Measurements from ENCODE around the gene APOL1. TPM values are rescaled to one million over a fixed set of nuclear protein-coding genes. Genes with fewer than 3 reads are reported as not detected.

Gene APOL1
- total and polyA plus RNA-seq, 3 donors from 2014 or later = 5.0 to 24.4 (median 9.4) TPM

GRCh38 chr22:36224245-36224644, 28.7 kb upstream of the APOL1 start:
- TF ChIP-seq CTCF (IDR thresholded peaks at IDR 0.05) (no peak), POLR2A (IDR thresholded peaks at IDR 0.05) (no peak)
- H3K36me3 ChIP-seq (ENCODE audit: low read depth, missing control alignments) = no peaks in the 10 kb centered on the region
- intact Hi-C loops (cut with DNase I; ENCODE audit: low total_unique reads) = no loop called here
- H3K27ac ChIP-seq = no peak overlapping the region
- no peaks in the 10 kb centered on the region for H3K9me3 ChIP-seq
- no peaks in the 10 kb centered on the region for H3K4me1 ChIP-seq
- H3K27me3 ChIP-seq = no peaks in the 10 kb centered on the region
- WGBS, 2 donors = 92 to 93% methylated on average over 4 of the region's 4 CpGs
- DNase-seq = no peak
- H3K4me3 ChIP-seq = no peak overlapping the region

- intact Hi-C loops (cut with DNase I; ENCODE audit: low total_unique reads) = no loop called here
- 93 to 94% methylated on average over 9 of the region's 9 CpGs for WGBS, 2 donors
- no peak for DNase-seq
- no peak overlapping the region for H3K27ac ChIP-seq
- H3K4me3 ChIP-seq = no peak overlapping the region
- no peaks in the 10 kb centered on the region for H3K27me3 ChIP-seq
- H3K36me3 ChIP-seq (ENCODE audit: low read depth, missing control alignments) = no peaks in the 10 kb centered on the region
- H3K4me1 ChIP-seq = no peaks in the 10 kb centered on the region
- H3K9me3 ChIP-seq = no peaks in the 10 kb centered on the region
- TF ChIP-seq CTCF (IDR thresholded peaks at IDR 0.05) = no peak
- TF ChIP-seq POLR2A (IDR thresholded peaks at IDR 0.05) = no peak
These were observed 27.5 kb upstream of the APOL1 start for GRCh38 chr22:36225333-36225922.

GRCh38 chr22:36226189-36226588, 26.7 kb upstream of the APOL1 start:
- no peak for DNase-seq
- TF ChIP-seq CTCF (IDR thresholded peaks at IDR 0.05) = no peak
- no peak for TF ChIP-seq POLR2A (IDR thresholded peaks at IDR 0.05)
- intact Hi-C loops (cut with DNase I; ENCODE audit: low total_unique reads) = no loop called here
- no peaks in the 10 kb centered on the region for H3K9me3 ChIP-seq
- no peaks in the 10 kb centered on the region for H3K36me3 ChIP-seq (ENCODE audit: low read depth, missing control alignments)
- H3K27me3 ChIP-seq = no peaks in the 10 kb centered on the region
- H3K4me1 ChIP-seq = no peaks in the 10 kb centered on the region
- WGBS, 2 donors = 93 to 96% methylated on average over 5 of the region's 5 CpGs
- H3K27ac ChIP-seq = no peak overlapping the region
- no peak overlapping the region for H3K4me3 ChIP-seq

- no peaks in the 10 kb centered on the region for H3K36me3 ChIP-seq (ENCODE audit: low read depth, missing control alignments)
These were observed 25.5 kb upstream of the APOL1 start for GRCh38 chr22:36227396-36227795.

More at GRCh38 chr22:36227396-36227795, 25.5 kb upstream of the APOL1 start:
- TF ChIP-seq CTCF (IDR thresholded peaks at IDR 0.05) (no peak), POLR2A (IDR thresholded peaks at IDR 0.05) (no peak)
- WGBS, 2 donors = 95% methylated on average over 9 of the region's 9 CpGs
- Histone ChIP-seq H3K4me1 (no peaks in the 10 kb centered on the region), H3K27me3 (no peaks in the 10 kb centered on the region), H3K9me3 (no peaks in the 10 kb centered on the region), H3K27ac (no peak overlapping the region), H3K4me3 (no peak overlapping the region)
- intact Hi-C loops (cut with DNase I; ENCODE audit: low total_unique reads) = no loop called here
- no peak for DNase-seq

All from testis (tissue), 3 donors.